Neural cell (in vitro differentiated cells): ENCODE results near the gene CCNJ. TPM values are rescaled to one million over a fixed set of nuclear protein-coding genes. Genes with fewer than 3 reads are reported as not detected.
A peak's percentile ranks its signal among the peaks of the same experiment; 100 is the strongest.

Experiments used
- H2AFZ ChIP-seq: fragments of 200-600, 300-800 bp; sonication (generic), shearing (Covaris generic); 2 replicates; pipeline ENCODE4 v1.6.0; 2014; ENCODE audit warnings: low read depth, mild to moderate bottlenecking, antibody characterized with exemption, low read length, moderate library complexity
- H3F3A ChIP-seq: fragments of 200-600 bp; shearing (Covaris generic); 2 replicates; pipeline ENCODE4 v1.6.1; 2016; ENCODE audit warnings: mild to moderate bottlenecking, moderate library complexity, mixed read lengths, antibody characterized with exemption, low read length; ENCODE audit not compliant: insufficient read depth, poor library complexity, severe bottlenecking
- H3K27ac ChIP-seq: fragments of 200-600, 300-800 bp; sonication (generic), shearing (Covaris generic); 2 replicates; pipeline ENCODE4 v1.5.1; 2014; ENCODE audit warnings: mild to moderate bottlenecking, low read length, moderate library complexity
- H3K27me3 ChIP-seq: fragments of 300-800, 200-600 bp; sonication (generic), shearing (Covaris generic); 2 replicates; pipeline ENCODE4 v1.6.0; 2014; ENCODE audit warnings: mild to moderate bottlenecking, low read depth, low read length, moderate library complexity; ENCODE audit not compliant: insufficient read depth
- H3K36me3 ChIP-seq: fragments of 300-800, 200-600 bp; sonication (generic), shearing (Covaris generic); 2 replicates; pipeline ENCODE4 v1.5.1; 2014; ENCODE audit warnings: mild to moderate bottlenecking, antibody characterized with exemption, low read length, moderate library complexity; ENCODE audit not compliant: insufficient read depth
- H3K4me2 ChIP-seq: fragments of 300-800, 200-600 bp; sonication (generic), shearing (Covaris generic); 2 replicates; pipeline ENCODE4 v1.6.0; 2014; ENCODE audit warnings: mild to moderate bottlenecking, low read length
- H3K4me3 ChIP-seq: fragments of 300-800, 200-600 bp; sonication (generic), shearing (Covaris generic); 2 replicates; pipeline ENCODE4 v1.5.1; 2014; ENCODE audit warnings: mild to moderate bottlenecking, low read length, moderate library complexity
- H3K79me2 ChIP-seq: fragments of 200-600 bp; shearing (Covaris generic); replicated peaks from 2 replicates; pipeline ENCODE4 v1.6.0; 2014; ENCODE audit warnings: mild to moderate bottlenecking, low read length, moderate library complexity; ENCODE audit not compliant: insufficient read depth
- H3K9ac ChIP-seq: fragments of 300-800, 200-600 bp; sonication (generic), shearing (Covaris generic); 2 replicates; pipeline ENCODE4 v1.6.1; 2016; ENCODE audit warnings: mild to moderate bottlenecking, low read length, mixed read lengths
- H3K9me2 ChIP-seq: fragments of 200-600 bp; shearing (Covaris generic); 2 replicates; pipeline ENCODE4 v1.6.1; 2016; ENCODE audit warnings: mild to moderate bottlenecking, low read length, mixed read lengths; ENCODE audit not compliant: insufficient read depth
- H3K9me3 ChIP-seq: fragments of 200-600, 300-800 bp; sonication (generic), shearing (Covaris generic); 2 replicates; pipeline ENCODE4 v1.6.1; 2016; ENCODE audit warnings: mild to moderate bottlenecking, mixed run types, low read length, moderate library complexity, mixed read lengths
- H4K20me1 ChIP-seq: fragments of 200-600 bp; shearing (Covaris generic); 2 replicates; pipeline ENCODE4 v1.6.1; 2016; ENCODE audit warnings: mild to moderate bottlenecking, mixed run types; ENCODE audit not compliant: insufficient read depth
- EP300 ChIP-seq: fragments of 450-650 bp; conservative IDR thresholded peaks from 2 replicates; pipeline ENCODE4 v1.6.1; 2014; ENCODE audit warnings: antibody characterized with exemption, mild to moderate bottlenecking, moderate library complexity; ENCODE audit not compliant: poor library complexity, severe bottlenecking
- EZH2 ChIP-seq: fragments of 200-600, 300-800 bp; shearing (Covaris generic), sonication (generic); IDR thresholded peaks from 2 replicates; pipeline ENCODE4 v1.6.1; 2014; ENCODE audit warnings: antibody characterized with exemption, low read length, borderline replicate concordance, mild to moderate bottlenecking; ENCODE audit not compliant: insufficient read depth, poor library complexity, severe bottlenecking
- MXI1 ChIP-seq: fragments of 450-650 bp; conservative IDR thresholded peaks from 2 replicates; pipeline ENCODE4 v1.6.1; 2014; ENCODE audit warnings: antibody characterized with exemption, mild to moderate bottlenecking; ENCODE audit not compliant: poor library complexity, severe bottlenecking
- POLR2AphosphoS5 ChIP-seq: IDR thresholded peaks from 2 replicates; pipeline ENCODE4 v1.6.1; 2012
- RAD21 ChIP-seq: fragments of 450-650 bp; conservative IDR thresholded peaks from 2 replicates; pipeline ENCODE4 v1.6.1; 2014; ENCODE audit warnings: antibody characterized with exemption, mild to moderate bottlenecking, moderate library complexity
- SMC3 ChIP-seq: fragments of 450-650 bp; conservative IDR thresholded peaks from 2 replicates; pipeline ENCODE4 v1.6.1; 2014; ENCODE audit warnings: antibody characterized with exemption, mild to moderate bottlenecking, moderate library complexity; ENCODE audit not compliant: poor library complexity
- TAF1 ChIP-seq: IDR thresholded peaks from 2 replicates; pipeline ENCODE4 v1.6.1; 2012; ENCODE audit warnings: low read depth
- polyA plus RNA-seq: library from polyadenylated mRNA; depleted of rRNA; stranded (reverse); fragments of >200 nt; gene quantifications from 2 replicates; pipeline ENCODE4 v1.2.3, GENCODE V29; 2014
- TF ChIP-seq, protein P1 (sequence below): IDR thresholded peaks from 2 replicates; pipeline ENCODE4 v1.6.1; 2012; ENCODE audit warnings: borderline replicate concordance
- TF ChIP-seq, protein P2 (sequence below): fragments of 450-650 bp; IDR thresholded peaks from 2 replicates; pipeline ENCODE4 v1.5.1; 2014; ENCODE audit warnings: antibody characterized with exemption, mild to moderate bottlenecking, moderate library complexity; ENCODE audit not compliant: poor library complexity, severe bottlenecking

Gene CCNJ
- polyA plus RNA-seq, 1 donor from 2014 or later, result 41.0 TPM

DNA sequence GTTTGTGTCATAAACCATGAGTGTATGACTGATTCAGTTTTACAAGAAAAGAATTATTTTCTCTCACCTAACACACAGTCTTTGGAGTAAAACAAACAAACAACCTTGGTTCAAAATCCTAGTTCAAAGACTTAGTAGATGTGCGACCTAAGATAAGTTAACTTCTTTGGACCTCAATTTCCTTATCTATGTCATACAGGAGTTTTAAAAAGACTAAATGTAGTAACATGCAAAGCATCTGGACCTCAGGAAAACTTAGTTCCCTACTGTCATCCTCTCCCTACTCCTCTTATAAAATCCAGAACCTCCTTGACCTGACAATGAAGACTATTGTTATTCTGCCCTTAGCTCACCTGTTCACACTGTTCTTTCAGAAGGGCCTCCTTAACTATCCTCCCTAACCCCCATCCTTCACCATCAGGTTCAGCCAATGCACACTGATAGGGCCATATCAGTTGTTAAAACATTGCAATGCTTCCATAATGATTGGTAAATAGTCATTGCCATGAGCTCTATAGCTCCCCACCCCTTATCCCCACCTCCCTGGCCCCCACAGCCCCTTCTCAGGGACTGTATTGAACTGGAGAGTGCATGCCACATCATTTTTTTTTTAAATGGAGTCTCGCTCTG lies 28.8 kb upstream of the CCNJ start:
- no peak overlapping the region for H3K4me3 ChIP-seq
- H3K27me3 ChIP-seq, result no peaks in the 10 kb centered on the region
- H3K9me2 ChIP-seq, result no peaks in the 10 kb centered on the region
- no peak overlapping the region for H3K27ac ChIP-seq
- no peaks in the 10 kb centered on the region for H3K79me2 ChIP-seq
- H4K20me1 ChIP-seq, result no peaks in the 10 kb centered on the region
- no peaks in the 10 kb centered on the region for H3K9me3 ChIP-seq
- H2AFZ ChIP-seq, result no peak overlapping the region
- no peaks in the 10 kb centered on the region for H3K36me3 ChIP-seq
- no peaks in the 10 kb centered on the region for H3F3A ChIP-seq
- H3K4me2 ChIP-seq, result no peak overlapping the region
- TF ChIP-seq TAF1, result no peak
- TF ChIP-seq, protein P1, sequence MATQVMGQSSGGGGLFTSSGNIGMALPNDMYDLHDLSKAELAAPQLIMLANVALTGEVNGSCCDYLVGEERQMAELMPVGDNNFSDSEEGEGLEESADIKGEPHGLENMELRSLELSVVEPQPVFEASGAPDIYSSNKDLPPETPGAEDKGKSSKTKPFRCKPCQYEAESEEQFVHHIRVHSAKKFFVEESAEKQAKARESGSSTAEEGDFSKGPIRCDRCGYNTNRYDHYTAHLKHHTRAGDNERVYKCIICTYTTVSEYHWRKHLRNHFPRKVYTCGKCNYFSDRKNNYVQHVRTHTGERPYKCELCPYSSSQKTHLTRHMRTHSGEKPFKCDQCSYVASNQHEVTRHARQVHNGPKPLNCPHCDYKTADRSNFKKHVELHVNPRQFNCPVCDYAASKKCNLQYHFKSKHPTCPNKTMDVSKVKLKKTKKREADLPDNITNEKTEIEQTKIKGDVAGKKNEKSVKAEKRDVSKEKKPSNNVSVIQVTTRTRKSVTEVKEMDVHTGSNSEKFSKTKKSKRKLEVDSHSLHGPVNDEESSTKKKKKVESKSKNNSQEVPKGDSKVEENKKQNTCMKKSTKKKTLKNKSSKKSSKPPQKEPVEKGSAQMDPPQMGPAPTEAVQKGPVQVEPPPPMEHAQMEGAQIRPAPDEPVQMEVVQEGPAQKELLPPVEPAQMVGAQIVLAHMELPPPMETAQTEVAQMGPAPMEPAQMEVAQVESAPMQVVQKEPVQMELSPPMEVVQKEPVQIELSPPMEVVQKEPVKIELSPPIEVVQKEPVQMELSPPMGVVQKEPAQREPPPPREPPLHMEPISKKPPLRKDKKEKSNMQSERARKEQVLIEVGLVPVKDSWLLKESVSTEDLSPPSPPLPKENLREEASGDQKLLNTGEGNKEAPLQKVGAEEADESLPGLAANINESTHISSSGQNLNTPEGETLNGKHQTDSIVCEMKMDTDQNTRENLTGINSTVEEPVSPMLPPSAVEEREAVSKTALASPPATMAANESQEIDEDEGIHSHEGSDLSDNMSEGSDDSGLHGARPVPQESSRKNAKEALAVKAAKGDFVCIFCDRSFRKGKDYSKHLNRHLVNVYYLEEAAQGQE, result no peak
- TF ChIP-seq EP300, result no peak
- TF ChIP-seq SMC3, result no peak
- no peak for TF ChIP-seq EZH2
- TF ChIP-seq RAD21, result no peak
- TF ChIP-seq POLR2AphosphoS5, result no peak
- TF ChIP-seq, protein P2, sequence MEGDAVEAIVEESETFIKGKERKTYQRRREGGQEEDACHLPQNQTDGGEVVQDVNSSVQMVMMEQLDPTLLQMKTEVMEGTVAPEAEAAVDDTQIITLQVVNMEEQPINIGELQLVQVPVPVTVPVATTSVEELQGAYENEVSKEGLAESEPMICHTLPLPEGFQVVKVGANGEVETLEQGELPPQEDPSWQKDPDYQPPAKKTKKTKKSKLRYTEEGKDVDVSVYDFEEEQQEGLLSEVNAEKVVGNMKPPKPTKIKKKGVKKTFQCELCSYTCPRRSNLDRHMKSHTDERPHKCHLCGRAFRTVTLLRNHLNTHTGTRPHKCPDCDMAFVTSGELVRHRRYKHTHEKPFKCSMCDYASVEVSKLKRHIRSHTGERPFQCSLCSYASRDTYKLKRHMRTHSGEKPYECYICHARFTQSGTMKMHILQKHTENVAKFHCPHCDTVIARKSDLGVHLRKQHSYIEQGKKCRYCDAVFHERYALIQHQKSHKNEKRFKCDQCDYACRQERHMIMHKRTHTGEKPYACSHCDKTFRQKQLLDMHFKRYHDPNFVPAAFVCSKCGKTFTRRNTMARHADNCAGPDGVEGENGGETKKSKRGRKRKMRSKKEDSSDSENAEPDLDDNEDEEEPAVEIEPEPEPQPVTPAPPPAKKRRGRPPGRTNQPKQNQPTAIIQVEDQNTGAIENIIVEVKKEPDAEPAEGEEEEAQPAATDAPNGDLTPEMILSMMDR, result no peak
- TF ChIP-seq MXI1, result no peak
- H3K9ac ChIP-seq, result no peak overlapping the region

DNA sequence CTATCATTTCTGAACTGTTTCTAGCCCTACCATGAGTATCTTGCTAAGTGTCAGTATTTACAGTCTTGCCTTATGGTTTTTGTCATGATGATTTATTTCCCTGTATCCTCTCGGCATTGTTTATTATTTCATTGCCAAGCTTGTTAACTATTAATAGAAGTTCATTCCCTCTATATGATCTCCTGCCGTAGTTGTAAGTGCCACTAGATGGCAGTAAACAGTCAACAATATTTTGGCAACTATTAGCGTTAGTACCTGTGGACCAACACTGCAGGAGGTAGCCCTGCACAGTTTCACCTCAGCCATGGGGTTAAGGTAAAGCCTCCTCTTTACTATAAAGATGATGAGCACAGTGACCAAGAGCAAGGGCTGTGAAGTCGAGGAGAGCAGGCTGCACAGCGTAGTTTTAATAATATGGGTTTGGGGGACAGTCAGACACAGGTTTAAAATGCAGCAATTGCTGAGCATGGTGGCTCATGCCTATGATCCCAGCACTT lies 26.1 kb upstream of the CCNJ start:
- H3F3A ChIP-seq, result no peaks in the 10 kb centered on the region
- no peaks in the 10 kb centered on the region for H3K27me3 ChIP-seq
- H3K27ac ChIP-seq, result no peak overlapping the region
- no peak overlapping the region for H3K4me2 ChIP-seq
- no peaks in the 10 kb centered on the region for H3K79me2 ChIP-seq
- H3K36me3 ChIP-seq, result no peaks in the 10 kb centered on the region
- no peaks in the 10 kb centered on the region for H3K9me2 ChIP-seq
- no peak overlapping the region for H3K9ac ChIP-seq
- TF ChIP-seq RAD21 (peak; percentile 86), EZH2 (no peak), POLR2AphosphoS5 (no peak), MXI1 (no peak), TAF1 (no peak), SMC3 (peak; percentile 88), EP300 (no peak)
- TF ChIP-seq, protein P1, result no peak
- TF ChIP-seq, protein P2, result peak; percentile 93
- H3K4me3 ChIP-seq, result no peak overlapping the region
- no peaks in the 10 kb centered on the region for H3K9me3 ChIP-seq
- no peak overlapping the region for H2AFZ ChIP-seq
- no peaks in the 10 kb centered on the region for H4K20me1 ChIP-seq
